GM12874 (cell line): ENCODE measurements around the gene PDE11A.

Source experiments
- CTCF ChIP-seq: IDR thresholded peaks from 2 replicates; pipeline ENCODE4 v1.5.1; 2011; ENCODE audit warnings: low read depth, mild to moderate bottlenecking, control low read depth, low read length, moderate library complexity; ENCODE audit not compliant: insufficient read depth

PDE11A gene

GRCh38 chr2:178016612-178017011 is 56.0 kb downstream of the PDE11A start:
- TF ChIP-seq CTCF, result no peak

GRCh38 chr2:178012639-178013038 is 59.9 kb downstream of the PDE11A start:
- TF ChIP-seq CTCF, result no peak

GRCh38 chr2:178009813-178010212 is 62.8 kb downstream of the PDE11A start:
- TF ChIP-seq CTCF, result no peak

DNA sequence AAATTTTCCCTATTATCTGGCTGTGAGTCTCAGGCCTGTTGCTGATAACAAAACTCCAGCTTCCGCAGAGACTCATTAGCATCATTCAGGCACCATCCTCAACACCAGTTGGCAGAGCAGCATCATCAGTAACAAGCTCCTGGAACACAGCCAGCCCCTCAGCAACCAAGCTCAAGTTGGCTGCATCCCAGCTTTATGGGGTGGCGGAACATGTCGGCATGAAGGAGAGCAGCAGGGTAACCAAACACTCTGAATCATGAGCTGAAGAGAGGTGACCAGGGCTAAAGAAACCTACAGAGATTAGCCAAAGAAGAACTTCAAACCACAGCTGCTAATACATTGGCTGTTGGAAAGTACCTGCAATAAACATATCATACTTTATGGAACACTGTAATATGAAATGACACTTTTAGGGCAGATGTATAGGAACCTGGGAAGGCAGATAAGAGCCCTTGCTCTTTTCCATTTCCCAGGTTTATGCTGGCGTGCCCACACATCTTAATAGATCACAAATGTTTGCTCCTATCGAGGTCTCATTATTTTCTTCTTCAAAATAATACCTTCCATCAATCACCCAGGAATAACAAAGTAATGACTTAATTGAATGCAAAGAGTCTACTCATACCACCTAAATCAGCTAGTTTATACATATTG is 63.8 kb downstream of the PDE11A start:
- TF ChIP-seq CTCF, result no peak

DNA sequence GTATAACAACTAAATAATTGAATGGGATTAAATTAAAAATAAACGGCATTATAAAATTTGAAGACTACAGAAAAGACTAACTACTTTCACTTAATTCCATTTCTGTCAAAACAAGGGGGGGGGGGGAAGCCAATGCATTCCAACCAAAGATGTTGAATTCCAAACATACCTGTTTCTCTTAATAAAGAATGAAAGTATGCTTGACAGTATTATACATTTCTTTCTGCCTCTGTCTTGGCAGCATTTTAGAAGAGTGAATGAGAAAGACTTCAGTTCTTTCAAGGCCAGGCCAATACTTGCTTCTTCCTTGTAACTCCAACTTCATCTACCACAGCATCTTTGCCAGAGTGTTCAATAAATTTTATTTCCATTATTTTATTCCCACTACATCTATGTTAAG is 65.9 kb downstream of the PDE11A start:
- TF ChIP-seq CTCF, result no peak

DNA sequence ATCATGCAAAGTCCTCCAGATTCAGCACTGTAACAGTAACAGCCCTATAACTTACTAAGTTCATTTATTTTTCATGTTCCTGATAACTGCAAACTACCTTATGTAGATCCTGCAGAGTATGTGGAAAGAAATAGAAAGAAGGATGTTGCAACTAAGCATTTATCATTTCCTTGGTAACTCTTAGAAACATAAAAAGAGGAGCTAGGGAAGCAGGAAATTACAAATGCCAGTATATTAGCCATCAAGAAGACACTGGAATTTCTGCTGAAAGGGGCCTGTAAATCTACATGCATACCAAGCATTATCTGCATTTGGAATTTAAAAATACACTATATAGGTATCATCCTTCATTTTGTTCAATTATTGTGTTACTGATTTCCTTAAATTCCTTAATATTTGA is 66.8 kb downstream of the PDE11A start:
- no peak for TF ChIP-seq CTCF

DNA sequence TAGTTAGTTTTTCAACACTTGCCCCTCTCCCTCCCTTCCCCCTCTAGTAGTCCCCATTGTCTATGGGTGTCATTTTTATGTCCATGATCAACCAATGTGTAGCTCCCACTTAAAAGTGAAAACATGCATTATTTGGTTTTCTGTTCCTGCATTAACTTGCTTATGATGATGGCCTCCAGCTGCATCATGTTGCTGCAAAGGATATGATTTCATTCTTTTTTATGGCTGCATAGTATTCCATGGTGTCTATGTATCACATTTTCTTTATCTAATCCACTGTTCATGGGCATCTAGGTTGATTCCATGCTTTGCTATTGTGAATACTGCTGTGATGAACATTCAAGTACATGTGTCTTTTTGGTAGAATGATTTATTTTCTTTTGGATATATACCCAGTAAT is 70.5 kb downstream of the PDE11A start:
- TF ChIP-seq CTCF, result no peak
